Mucosa of descending colon (tissue), 3 donors: ENCODE results near the gene OTOS. TPM values are rescaled to one million over a fixed set of nuclear protein-coding genes. Genes with fewer than 3 reads are reported as not detected.
A peak's percentile ranks its signal among the peaks of the same experiment; 100 is the strongest.

Experiments used
- ATAC-seq: fragments of 200-7000 bp; cut with Tn5 transposase; one replicate; pipeline ENCODE4 v1.9.1; 2020; ENCODE audit warnings: mild to moderate bottlenecking, moderate library complexity
- DNase-seq, 3 donors: peaks; one replicate each; pipeline ENCODE4 v3.0.0-alpha.2; 2020
- H3K36me3 ChIP-seq: fragments of 200-600 bp; one replicate; pipeline ENCODE4 v1.8.0; 2021; ENCODE audit warnings: low read depth, mild to moderate bottlenecking
- H3K4me1 ChIP-seq: fragments of 200-600 bp; one replicate; pipeline ENCODE4 v1.8.0; 2021; ENCODE audit warnings: low read depth, mild to moderate bottlenecking
- H3K4me3 ChIP-seq: fragments of 200-600 bp; one replicate; pipeline ENCODE4 v1.8.0; 2021; ENCODE audit warnings: mild to moderate bottlenecking
- H3K9me3 ChIP-seq: fragments of 200-600 bp; one replicate; pipeline ENCODE4 v1.8.0; 2021; ENCODE audit warnings: mild to moderate bottlenecking
- CTCF ChIP-seq: fragments of 200-600 bp; IDR thresholded peaks from one replicate; pipeline ENCODE4 v1.8.0; 2022; ENCODE audit warnings: antibody characterized with exemption, mild to moderate bottlenecking
- intact Hi-C, 2 donors: fragments of 100-400 bp; cut with DNase I in 1 of 2; cut with micrococcal nuclease in 1 of 2; formaldehyde crosslinking; loops; one replicate each; pipeline versions ENCODE4 v1.11.0 to v1.11.1; 2022; cut with DNase I, micrococcal nuclease
- total RNA-seq, 3 donors: library from RNA; stranded (reverse); fragmentation: NEBNext Ultra II Directional in 2 of 3; extraction: Animal tissue kit (Norgen Biotek cat#: 25700) in 2 of 3; gene quantifications; one replicate each; pipeline versions ENCODE4 v1.2.1 to v1.2.4, GENCODE V29; 2021 to 2023
- donor health status: DM: no; HTN: no; CAD: no; lungs with moderate emphysema.
- donor health status: DM: no; HTN: no; CAD: no.
- donor health status: DM: no; HTN: yes; CAD: no.

Gene OTOS
- total RNA-seq, 3 donors from 2014 or later = not detected

GRCh38 chr2:240130393-240131195, 9.9 kb downstream of the OTOS start:
- no peaks in the 10 kb centered on the region for H3K9me3 ChIP-seq
- no peak for ATAC-seq
- peaks cover 5% of the 10 kb centered on the region for H3K4me1 ChIP-seq

DNA sequence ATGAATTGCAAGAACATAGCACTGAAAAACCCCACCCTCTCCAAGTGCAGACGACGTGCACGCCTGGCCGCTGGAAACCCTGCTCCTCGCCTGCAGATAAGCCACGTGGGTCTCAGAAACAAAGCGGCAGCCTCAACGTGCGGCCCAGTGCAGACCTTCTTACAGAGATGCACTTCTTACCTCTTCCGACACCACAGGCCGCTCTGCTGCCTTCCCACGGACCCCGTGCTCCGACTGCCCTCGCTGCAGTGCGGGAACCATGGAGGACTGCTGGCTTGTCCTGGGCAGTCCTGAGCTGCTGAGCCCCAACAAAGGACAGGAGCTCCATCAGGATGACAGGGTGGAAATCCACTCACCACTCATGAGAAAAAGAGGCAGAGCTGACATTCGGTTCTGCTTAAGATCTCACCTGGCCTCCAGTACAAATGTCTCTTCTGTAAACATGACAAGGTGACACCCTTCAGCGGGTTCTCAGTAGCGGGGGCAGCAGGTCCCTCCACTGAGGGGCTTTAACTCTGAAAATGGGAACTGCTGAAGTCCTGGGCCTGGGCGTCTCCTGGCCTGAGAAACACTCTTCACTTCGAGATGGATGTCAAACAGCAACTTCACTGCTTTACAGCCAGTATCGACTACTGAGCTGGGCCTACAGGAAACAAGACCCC, 10.6 kb downstream of the OTOS start:
- no peak for TF ChIP-seq CTCF
- Histone ChIP-seq H3K36me3 (peaks cover 6% of the 10 kb centered on the region), H3K9me3 (no peaks in the 10 kb centered on the region), H3K4me1 (no peaks in the 10 kb centered on the region), H3K4me3 (no peak overlapping the region)
- intact Hi-C loops = no loop called here
- DNase-seq (peak in 2 of 3 donors; percentile 7 to 35), ATAC-seq (no peak)

More at GRCh38 chr2:240130393-240131195, 9.9 kb downstream of the OTOS start:
- intact Hi-C loops = no loop called here
- DNase-seq = peak in 2 of 3 donors; percentile 16 to 38
- H3K4me3 ChIP-seq = no peak overlapping the region
- no peak for TF ChIP-seq CTCF
- peaks cover 6% of the 10 kb centered on the region for H3K36me3 ChIP-seq

DNA sequence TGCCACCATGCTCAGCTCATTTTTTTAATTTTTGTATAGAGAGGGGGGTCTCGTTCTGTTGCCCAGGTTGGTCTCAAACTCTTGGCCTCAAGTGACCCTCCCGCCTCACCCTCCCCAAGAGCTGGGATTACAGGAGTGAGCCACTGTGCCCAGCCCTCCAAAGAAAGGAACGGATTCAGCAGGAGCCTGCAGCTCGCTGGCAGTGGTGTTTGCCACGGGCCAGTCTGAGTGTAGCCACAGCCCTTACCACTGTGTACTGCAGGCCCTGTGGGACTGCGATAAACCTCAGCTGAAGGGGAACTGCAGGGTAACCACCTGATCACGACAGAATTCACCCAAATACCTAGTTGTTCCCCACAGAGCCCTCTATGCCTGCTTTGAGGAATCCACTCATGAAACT, 11.1 kb downstream of the OTOS start:
- no peak for ATAC-seq
- intact Hi-C loops = no loop called here
- H3K9me3 ChIP-seq = no peaks in the 10 kb centered on the region
- H3K4me1 ChIP-seq = no peaks in the 10 kb centered on the region
- peaks cover 6% of the 10 kb centered on the region for H3K36me3 ChIP-seq
- DNase-seq = peak in 1 of 3 donors; percentile 3
- H3K4me3 ChIP-seq = no peak overlapping the region
- no peak for TF ChIP-seq CTCF

DNA sequence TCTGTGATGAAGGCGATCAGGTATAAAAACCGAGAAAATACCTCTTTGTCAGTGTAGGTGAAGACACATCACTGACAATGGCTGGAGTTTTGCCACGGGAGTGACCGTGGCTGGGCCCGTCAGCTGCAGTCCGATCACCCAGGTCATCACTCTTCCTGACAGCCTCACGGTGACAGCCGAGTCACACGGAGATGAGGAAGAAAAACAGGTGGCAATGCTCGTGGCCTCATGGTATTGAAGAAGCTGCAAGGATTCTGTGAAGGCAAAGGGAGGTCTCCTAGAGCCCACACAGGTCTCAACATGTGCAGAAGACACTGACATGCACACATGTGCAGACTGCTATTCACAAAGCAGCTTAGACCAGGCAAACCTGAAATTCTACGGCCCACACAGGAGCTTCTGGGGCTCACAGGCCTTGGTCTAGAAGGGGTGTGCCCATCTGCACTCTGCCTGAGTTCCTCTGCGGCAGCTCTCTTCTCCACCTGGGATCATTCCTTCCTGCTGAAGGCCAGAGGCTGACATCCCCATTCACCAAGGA, 11.8 kb downstream of the OTOS start:
- TF ChIP-seq CTCF = no peak
- DNase-seq (no peak), ATAC-seq (no peak)
- H3K4me1 ChIP-seq = no peaks in the 10 kb centered on the region
- no peaks in the 10 kb centered on the region for H3K9me3 ChIP-seq
- intact Hi-C loops = no loop called here
- peaks cover 6% of the 10 kb centered on the region for H3K36me3 ChIP-seq
- no peak overlapping the region for H3K4me3 ChIP-seq

DNA sequence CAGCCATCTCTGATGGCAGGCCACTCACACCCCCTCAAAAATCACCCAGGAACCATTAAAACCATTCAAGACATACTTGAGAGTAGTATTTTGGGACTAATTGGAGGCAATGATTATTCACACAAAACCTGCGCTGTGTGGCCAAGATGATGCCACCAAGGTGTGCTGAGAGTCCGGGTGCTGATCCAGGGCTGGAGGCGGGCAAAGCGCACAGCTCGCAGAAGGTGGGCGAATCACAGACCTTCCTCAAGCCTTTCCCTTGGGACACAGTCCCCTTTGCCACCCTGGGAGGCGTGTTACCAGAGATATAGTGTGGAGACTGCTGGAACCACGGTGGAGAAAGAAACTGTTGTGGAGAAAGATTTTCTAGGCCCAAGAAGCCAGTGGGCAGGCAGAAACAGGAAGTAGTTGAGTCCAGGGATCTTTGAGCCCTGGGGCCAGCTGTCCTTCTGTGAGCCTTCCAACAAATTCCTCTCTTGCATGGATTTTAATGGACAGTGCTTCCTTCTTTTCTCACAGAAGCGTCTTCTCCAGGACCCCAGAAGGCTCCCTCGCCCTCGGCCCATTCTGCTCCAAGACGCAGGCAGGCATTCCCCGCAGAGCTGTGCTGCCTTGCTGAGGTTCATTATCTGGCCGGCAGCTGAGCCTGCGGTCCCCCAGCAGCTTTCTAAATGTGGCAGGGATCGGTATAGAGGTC, 12.4 kb downstream of the OTOS start:
- no peak for TF ChIP-seq CTCF
- no peak for ATAC-seq
- Histone ChIP-seq H3K4me3 (no peak overlapping the region), H3K4me1 (no peaks in the 10 kb centered on the region), H3K36me3 (peaks cover 6% of the 10 kb centered on the region), H3K9me3 (no peaks in the 10 kb centered on the region)
- no peak for DNase-seq
- intact Hi-C loops = no loop called here
